Stimulated activated CD4-positive, alpha-beta T cell treated with anti-CD3 and anti-CD28 coated beads, Interleukin-1b, Interleukin-23, amount 100 ng/mL, for 4 hours (primary cell): ENCODE measurements around the gene TJP3.

Source experiments
- DNase-seq, 2 donors: peaks; one replicate each; pipeline ENCODE4 v3.0.0-alpha.2; 2020; ENCODE audit warnings: low read depth in 2 of 2

Gene TJP3

GRCh38 chr19:3671680-3672574, 36.3 kb upstream of the TJP3 start:
- DNase-seq, result peak in 1 of 2 donors; percentile 14

- no peak for DNase-seq
Observed at GRCh38 chr19:3672575-3672948, 35.6 kb upstream of the TJP3 start.

- no peak for DNase-seq
Observed at GRCh38 chr19:3672993-3673392, 35.2 kb upstream of the TJP3 start.

GRCh38 chr19:3673506-3674439, 34.4 kb upstream of the TJP3 start:
- DNase-seq, result no peak

DNA sequence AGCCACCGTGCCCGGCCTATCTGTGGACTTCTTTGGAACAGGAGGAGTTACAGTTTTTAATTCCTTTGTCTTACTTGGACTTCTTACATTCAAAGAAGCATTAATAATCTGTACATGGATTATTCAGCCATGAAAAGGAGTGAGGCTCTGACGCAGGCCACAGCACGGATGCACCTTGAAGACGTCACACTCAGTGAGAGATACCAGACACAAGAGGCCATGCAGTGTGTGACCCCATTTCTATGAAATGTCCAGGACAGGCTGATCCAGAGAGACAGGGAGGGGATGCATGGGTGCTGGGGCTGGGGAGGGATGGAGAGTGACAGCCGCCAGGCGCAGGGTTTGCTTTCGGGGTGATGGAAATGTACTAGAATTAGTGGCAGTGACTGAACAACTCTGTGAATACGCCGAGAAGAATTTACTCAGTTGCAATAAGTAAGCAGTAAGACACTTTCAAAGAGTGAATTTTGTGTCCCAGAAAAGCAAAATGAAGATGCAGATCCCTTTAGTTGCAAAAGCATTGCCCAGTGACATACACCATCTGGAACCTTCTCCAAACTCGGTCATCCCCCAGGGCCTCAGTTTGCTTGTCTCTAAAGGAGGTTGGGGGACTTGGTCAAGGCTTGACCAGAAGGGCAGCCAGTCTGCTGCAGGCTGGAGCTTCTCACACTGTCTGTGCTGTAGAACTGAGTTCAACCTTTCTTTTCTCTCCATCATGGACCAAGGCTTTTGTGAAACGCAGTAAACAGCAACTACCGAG, 33.2 kb upstream of the TJP3 start:
- no peak for DNase-seq

DNA sequence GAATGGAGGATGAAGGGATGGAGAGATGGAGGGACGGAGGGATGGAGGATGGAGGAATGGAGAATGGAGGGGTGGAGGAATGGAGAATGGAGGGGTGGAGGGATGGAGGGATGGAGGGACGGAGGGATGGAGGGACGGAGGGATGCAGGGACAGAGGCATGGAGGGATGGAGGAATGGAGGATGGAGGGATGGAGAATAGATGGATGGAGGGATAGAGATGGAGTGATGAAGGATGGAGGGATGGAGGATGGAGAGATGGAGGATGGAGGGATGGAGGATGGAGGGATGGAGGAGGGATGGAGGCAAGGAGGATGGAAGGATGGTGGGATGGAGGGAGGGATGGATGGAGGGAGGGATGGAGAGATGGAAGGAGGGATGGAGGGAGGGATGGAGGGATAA, 30.0 kb upstream of the TJP3 start:
- DNase-seq, result no peak

DNA sequence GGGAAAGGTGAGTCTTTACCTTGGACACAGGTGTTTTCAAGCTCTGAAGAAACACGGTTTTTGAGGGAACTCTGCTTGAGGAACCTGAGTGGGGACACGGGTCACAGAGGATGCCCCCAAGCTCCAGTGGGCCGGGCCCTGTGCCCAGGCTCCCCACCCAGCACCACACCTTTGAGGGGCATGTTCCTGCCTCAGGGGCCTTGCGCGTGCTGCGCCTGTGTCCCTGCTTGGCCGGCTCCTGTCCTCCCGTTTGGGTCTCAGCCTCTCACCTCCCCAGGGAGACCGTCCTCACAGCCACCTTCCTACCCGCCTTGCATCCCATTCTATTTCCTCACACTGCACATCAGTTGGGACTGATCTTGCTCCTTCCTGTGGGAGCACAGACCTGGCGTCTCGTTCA, 29.0 kb upstream of the TJP3 start:
- no peak for DNase-seq

DNA sequence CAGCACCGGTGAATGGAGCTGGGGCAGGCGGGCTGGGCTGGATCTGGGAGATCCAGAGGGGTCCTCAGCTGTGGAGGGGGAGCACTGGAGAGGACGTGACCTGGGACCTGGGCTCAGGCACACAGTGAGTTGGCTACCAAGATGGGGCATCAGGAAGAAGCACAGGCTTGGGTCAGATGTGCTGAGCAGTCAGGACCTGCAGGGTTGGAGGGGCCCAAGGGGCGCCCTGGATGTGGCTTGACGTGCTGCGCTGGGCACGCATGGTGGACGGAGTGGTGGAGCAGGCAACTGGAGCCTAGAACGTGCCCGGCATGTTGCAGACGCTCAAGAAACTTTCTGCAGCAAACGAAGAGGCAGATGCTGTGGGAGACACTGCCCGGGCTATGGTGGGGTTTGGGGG, 28.6 kb upstream of the TJP3 start:
- DNase-seq, result no peak

DNA sequence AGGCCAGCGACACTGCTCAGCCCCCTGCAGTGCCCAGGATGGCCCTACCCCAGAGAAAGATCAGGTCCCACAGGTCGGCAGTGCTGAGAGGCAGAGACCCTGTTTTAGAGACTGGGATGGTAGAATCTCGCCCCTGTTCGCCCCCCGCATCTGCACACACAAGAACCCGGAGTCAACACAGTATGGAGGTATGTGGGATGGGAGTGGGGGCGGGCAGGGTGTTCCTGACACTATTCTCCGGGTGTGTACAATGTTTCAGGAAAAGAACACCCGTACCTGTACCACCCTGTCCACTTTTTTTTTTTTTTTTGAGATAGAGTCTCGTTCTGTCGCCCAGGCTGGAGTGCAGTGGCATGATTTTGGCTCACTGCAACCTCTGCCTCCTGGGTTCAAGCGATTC, 27.2 kb upstream of the TJP3 start:
- no peak for DNase-seq

GRCh38 chr19:3682286-3682685, 25.9 kb upstream of the TJP3 start:
- no peak for DNase-seq

DNA sequence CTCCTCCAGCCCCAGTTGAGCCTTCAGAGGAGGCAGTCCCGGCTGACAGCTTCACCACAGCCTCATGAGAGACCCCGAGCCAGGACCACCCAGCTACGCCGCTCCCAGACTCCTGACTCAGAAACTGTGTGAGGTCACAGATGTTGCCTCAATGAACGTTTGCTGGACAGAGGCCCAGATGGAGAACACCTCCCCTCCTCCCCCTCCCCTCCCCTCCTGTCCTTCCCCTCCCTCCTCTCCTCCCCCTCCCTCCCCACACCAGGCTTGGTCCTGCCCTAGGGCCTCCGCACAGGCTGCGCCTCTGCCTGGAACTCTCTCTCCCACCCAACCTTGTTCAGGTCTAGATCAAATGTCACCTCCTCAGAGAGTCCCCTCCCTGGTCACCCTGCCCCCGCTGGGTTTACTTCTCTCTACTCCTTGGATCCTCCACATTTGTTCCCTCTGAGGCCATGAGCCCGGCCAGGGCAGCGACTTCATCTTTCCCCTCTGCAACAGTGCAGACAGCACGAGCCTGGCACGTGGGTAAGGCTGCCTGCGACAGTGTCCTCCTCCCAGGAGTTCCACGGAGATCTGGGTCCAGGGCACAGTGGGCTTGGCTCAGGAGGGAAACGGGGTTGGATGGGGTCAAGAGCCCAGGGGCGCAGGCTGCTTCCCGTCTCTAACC, 25.3 kb upstream of the TJP3 start:
- DNase-seq, result no peak

- DNase-seq, result no peak
Observed at GRCh38 chr19:3683405-3684053, 24.7 kb upstream of the TJP3 start.

- DNase-seq, result no peak
Observed at GRCh38 chr19:3684054-3684816, 23.9 kb upstream of the TJP3 start.

DNA sequence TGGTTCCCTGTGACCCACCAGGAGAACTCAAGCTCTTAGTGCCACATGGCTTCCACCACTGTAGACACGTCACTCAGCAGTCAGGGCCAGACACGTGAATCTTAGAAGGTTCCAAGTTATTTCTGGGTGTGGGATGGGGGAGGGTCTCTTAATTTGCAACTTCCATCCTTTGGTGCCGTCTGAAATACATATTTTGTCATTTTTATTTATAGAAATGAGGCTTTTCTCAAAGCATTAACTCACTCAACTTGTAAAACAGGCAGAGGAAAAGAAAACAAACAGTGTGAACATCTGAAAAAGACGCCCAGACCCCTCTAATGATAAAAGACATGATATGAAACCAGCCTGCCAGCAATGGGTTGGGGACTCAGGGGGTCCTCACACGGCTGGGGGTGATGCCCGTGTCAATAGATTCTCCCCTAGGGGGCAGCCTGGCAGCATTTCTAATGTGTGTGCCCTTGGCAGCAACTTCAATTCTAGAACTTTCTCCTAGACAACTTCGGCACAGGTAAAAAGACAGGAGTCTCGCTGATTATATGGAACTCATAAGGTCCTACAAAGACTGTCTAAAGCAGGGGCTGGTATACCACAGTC, 23.3 kb upstream of the TJP3 start:
- DNase-seq, result no peak

DNA sequence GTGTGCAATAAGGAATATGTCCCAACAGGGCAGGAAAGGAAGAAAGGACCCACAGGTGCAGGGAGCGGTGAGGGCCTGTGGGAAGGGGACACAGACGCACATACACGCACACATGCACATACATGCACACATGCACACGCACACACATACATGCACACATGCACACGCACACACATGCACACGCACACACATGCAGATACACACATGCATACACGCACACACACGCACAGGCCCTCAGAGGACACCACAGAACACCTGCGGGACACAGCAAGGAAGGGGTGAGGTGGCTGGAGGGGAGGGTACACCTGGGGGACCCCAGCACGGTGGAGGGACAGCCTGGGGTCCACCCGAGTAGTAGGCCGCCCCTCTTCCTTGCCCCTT, 20.8 kb upstream of the TJP3 start:
- DNase-seq, result no peak

DNA sequence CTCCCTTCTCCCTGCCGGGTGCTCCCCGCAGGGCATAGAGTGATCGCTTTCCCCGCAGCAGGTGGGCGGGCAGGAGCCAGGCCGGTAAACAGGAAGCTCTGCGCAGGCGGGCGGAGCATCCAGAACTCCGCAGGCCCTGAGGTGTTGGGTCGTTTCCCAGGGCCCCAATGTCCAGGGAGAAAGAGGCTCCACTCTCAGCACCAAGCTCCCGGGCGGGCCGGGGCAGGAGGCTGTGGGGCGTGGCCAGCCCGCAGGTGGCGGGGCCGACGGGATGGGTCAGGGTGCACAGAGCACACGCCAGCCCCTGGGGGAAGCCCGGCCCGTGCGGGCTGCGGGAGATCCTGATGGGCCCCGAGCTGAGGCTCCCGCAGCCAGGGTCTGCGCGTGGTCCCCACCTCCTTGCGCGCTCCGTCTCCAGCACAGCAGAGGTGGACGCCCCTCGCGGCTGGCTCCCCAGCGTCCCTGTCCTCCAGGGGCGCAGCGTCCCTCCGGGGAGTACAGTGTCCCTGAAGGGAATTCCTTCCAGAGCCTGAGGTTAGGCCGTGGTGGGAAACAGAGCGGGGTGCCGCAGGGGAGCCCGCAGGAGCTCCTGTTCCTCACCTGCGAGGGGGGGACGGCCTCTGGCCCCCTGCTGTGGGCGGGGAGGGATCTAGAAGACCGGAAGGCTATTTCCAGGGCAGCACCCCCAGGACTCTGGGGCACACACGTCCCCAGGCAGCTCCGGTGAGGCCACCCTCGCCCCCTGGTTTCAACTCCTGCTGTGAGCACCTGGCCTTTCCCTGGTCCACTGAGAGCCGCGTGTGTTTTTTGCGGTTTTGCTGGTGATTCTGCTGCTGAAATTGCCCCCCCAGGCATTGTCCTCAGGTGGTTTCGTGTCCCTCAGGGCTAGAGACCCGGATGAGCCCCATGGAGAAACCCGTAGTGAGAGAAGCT, 20.1 kb upstream of the TJP3 start:
- DNase-seq, result peak in 1 of 2 donors; percentile 12

GRCh38 chr19:3690551-3691371, 17.4 kb upstream of the TJP3 start:
- DNase-seq, result no peak

GRCh38 chr19:3691372-3691716, 16.8 kb upstream of the TJP3 start:
- DNase-seq, result no peak
